Hematopoietic multipotent progenitor cell (in vitro differentiated cells): ENCODE measurements around the gene SCAPER. TPM values are rescaled to one million over a fixed set of nuclear protein-coding genes. Genes with fewer than 3 reads are reported as not detected.

Experiments
- DNase-seq, 3 donors: peaks; one replicate each; pipeline ENCODE4 v3.0.0-alpha.2; 2011 to 2015; ENCODE audit warnings: low read depth in 2 of 3, low spot score in 2 of 3
- total RNA-seq: library from RNA; depleted of rRNA; stranded (reverse); fragments of >200 nt; gene quantifications from one replicate; pipeline ENCODE4 v1.2.3, GENCODE V29; 2012

Gene SCAPER
- total RNA-seq, 1 donor, result 9.4 TPM

GRCh38 chr15:76588811-76589747 is 316.1 kb downstream of the SCAPER start:
- DNase-seq, result no peak

- no peak for DNase-seq
These were observed 319.6 kb downstream of the SCAPER start for GRCh38 chr15:76585576-76585897.

- DNase-seq, result no peak
These were observed 320.1 kb downstream of the SCAPER start for GRCh38 chr15:76584868-76585575.

GRCh38 chr15:76582550-76582949 is 322.6 kb downstream of the SCAPER start:
- no peak for DNase-seq

GRCh38 chr15:76577879-76578512 is 327.1 kb downstream of the SCAPER start:
- no peak for DNase-seq

GRCh38 chr15:76576523-76577279 is 328.4 kb downstream of the SCAPER start:
- no peak for DNase-seq

- DNase-seq, result no peak
These were observed 329.5 kb downstream of the SCAPER start for GRCh38 chr15:76575679-76576078.

- DNase-seq, result no peak
These were observed 329.9 kb downstream of the SCAPER start for GRCh38 chr15:76575274-76575673.

- no peak for DNase-seq
These were observed 332.2 kb downstream of the SCAPER start for GRCh38 chr15:76572983-76573314.

GRCh38 chr15:76566276-76566675 is 338.9 kb downstream of the SCAPER start:
- DNase-seq, result no peak

- no peak for DNase-seq
These were observed 339.8 kb downstream of the SCAPER start for GRCh38 chr15:76565366-76565765.

- DNase-seq, result no peak
These were observed 349.9 kb downstream of the SCAPER start for GRCh38 chr15:76555247-76555646.

GRCh38 chr15:76553564-76553963 is 351.6 kb downstream of the SCAPER start:
- DNase-seq, result no peak

- no peak for DNase-seq
These were observed 352.0 kb downstream of the SCAPER start for GRCh38 chr15:76553102-76553501.

GRCh38 chr15:76546805-76547204 is 358.3 kb downstream of the SCAPER start:
- DNase-seq, result no peak

- no peak for DNase-seq
These were observed 371.1 kb downstream of the SCAPER start for GRCh38 chr15:76533995-76534394.

GRCh38 chr15:76533060-76533820 is 371.9 kb downstream of the SCAPER start:
- DNase-seq, result no peak

GRCh38 chr15:76529911-76530310 is 375.2 kb downstream of the SCAPER start:
- DNase-seq, result no peak

- DNase-seq, result no peak
These were observed 379.0 kb downstream of the SCAPER start for GRCh38 chr15:76526111-76526510.

GRCh38 chr15:76517910-76518309 is 387.2 kb downstream of the SCAPER start:
- DNase-seq, result no peak
